IPS DF 6.9 (cell line): ENCODE data around the gene MAST3.

Source experiments
- DNase-seq: peaks from one replicate; pipeline ENCODE4 v3.0.0-alpha.2; 2013; ENCODE audit warnings: low read depth, low spot score
- H3K27ac ChIP-seq: one replicate; pipeline ENCODE4 v1.5.1; 2013; ENCODE audit warnings: low read length, control low read depth
- H3K27me3 ChIP-seq: 2 replicates; pipeline ENCODE4 v1.6.1; 2013; ENCODE audit warnings: mild to moderate bottlenecking, low read length; ENCODE audit not compliant: control insufficient read depth, insufficient read depth
- H3K36me3 ChIP-seq: 2 replicates; pipeline ENCODE4 v1.6.1; 2013; ENCODE audit warnings: low read length; ENCODE audit not compliant: control insufficient read depth, insufficient read depth
- H3K4me1 ChIP-seq: 2 replicates; pipeline ENCODE4 v1.6.1; 2013; ENCODE audit warnings: low read length; ENCODE audit not compliant: control insufficient read depth, insufficient read depth
- H3K4me3 ChIP-seq: 2 replicates; pipeline ENCODE4 v1.5.1; 2013; ENCODE audit warnings: mild to moderate bottlenecking, low read length
- H3K9me3 ChIP-seq: 2 replicates; pipeline ENCODE4 v1.6.1; 2013; ENCODE audit warnings: low read length, inconsistent platforms; ENCODE audit not compliant: control insufficient read depth, insufficient read depth
- WGBS: extraction: QIAGEN DNeasy Blood & Tissue Kit; methylation state at CpG from one replicate; pipeline ENCODE4 v1.1.7; 2013; ENCODE audit warnings: mixed read lengths, missing lambda C conversion rate; ENCODE audit not compliant: insufficient read length, insufficient coverage; 5-methylcytosine and 5-hydroxymethylcytosine counted together

MAST3 gene

DNA sequence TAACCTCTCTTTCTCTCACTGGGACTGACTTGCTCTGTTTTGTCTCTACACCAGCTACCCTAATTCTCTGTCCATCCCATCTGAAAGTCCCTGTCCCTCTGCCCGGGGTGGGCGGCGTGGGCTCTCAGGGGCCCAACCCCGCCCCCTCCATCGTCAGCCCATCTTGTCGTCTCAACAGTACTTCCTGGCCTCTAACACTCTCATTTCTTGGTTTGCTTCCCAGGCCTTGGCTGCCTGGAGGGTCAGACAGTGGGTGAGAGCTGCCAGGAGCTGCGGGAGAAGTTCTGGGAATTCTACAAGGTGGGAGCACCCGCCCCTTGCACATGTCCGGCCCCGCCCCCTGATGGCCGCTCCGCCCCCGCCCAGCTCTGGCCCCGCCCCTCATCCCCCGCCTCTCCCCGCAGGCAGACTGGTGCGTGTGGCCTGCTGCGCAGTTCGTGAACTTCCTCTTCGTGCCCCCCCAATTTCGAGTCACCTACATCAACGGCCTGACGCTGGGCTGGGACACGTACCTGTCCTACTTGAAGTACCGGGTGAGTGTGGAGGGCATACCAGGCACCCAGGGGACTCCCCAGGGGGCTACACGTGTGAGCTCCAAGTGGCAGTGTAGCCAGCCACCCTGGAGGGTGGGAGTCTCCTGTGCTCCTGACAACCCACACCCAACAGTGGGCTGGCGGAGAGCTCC is 97.1 kb downstream of the MAST3 start:
- no CpG with 5 or more reads among the region's 27 CpGs for WGBS
- DNase-seq, result no peak
- H3K27me3 ChIP-seq, result no peaks in the 10 kb centered on the region
- peak overlapping the region; percentile 1; the same call in 1 of the 2 replicates for H3K4me3 ChIP-seq
- no peaks in the 10 kb centered on the region for H3K9me3 ChIP-seq
- H3K27ac ChIP-seq, result no peak overlapping the region
- peaks cover 2% of the 10 kb centered on the region for H3K4me1 ChIP-seq
- H3K36me3 ChIP-seq, result peaks cover 16% of the 10 kb centered on the region

GRCh38 chr19:18196511-18196845 is 98.9 kb downstream of the MAST3 start:
- H3K4me1 ChIP-seq, result peaks cover 2% of the 10 kb centered on the region
- peaks cover 16% of the 10 kb centered on the region for H3K36me3 ChIP-seq
- H3K4me3 ChIP-seq, result no peak overlapping the region
- H3K9me3 ChIP-seq, result no peaks in the 10 kb centered on the region
- WGBS, result no CpG with 5 or more reads among the region's 7 CpGs
- H3K27ac ChIP-seq, result no peak overlapping the region
- H3K27me3 ChIP-seq, result no peaks in the 10 kb centered on the region
- DNase-seq, result no peak

GRCh38 chr19:18197306-18197705 is 99.7 kb downstream of the MAST3 start:
- Histone ChIP-seq H3K36me3 (peaks cover 16% of the 10 kb centered on the region), H3K9me3 (no peaks in the 10 kb centered on the region), H3K27me3 (no peaks in the 10 kb centered on the region), H3K27ac (no peak overlapping the region), H3K4me1 (no peaks in the 10 kb centered on the region; the same call in 1 of the 2 replicates), H3K4me3 (no peak overlapping the region)
- DNase-seq, result no peak
- WGBS, result no CpG with 5 or more reads among the region's 18 CpGs

DNA sequence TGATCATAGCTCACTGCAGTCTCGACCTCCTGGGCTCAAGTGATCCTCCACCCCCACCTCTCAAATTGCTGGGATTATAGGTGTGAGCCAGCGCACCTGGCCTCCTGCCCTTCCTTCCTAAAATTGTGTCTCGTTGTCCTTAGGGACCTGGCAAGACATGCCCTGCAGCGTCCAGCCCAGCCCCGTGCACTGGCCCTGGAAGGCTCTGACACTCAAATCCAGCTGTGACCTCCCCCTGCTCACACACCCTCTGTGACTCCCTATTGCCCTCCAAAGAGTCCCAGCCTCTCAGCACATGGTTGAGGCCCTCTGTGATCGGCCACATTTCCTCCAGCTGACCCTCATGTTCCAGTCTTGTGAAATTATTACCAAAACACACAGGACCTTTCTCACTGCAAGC is 100.4 kb downstream of the MAST3 start:
- Histone ChIP-seq H3K27me3 (no peaks in the 10 kb centered on the region), H3K27ac (no peak overlapping the region), H3K4me3 (no peak overlapping the region), H3K4me1 (no peaks in the 10 kb centered on the region; the same call in none of the 2 replicates), H3K9me3 (no peaks in the 10 kb centered on the region), H3K36me3 (peaks cover 16% of the 10 kb centered on the region)
- no peak for DNase-seq
- WGBS, result no CpG with 5 or more reads among the region's 6 CpGs

DNA sequence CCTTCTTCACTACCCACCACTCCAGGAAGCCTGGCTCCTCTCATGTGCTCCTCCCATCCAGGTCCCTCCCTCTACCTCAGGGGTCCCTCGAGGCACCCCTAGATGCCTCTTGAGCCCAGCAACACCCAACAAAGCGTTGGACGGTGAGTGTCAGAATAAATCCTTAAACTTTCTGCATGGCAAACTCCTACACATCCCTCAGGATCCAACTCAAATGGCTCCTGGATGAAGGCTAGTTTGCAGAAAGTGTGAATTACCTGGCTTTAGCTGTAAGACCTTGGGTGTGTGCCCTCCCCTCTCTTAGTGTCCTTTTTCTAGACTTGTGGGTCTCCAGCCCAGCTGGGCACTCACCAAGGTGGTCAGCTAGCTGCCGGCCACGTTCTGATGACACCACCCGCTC is 100.8 kb downstream of the MAST3 start:
- Histone ChIP-seq H3K36me3 (peaks cover 16% of the 10 kb centered on the region), H3K9me3 (no peaks in the 10 kb centered on the region), H3K27ac (no peak overlapping the region), H3K4me3 (no peak overlapping the region), H3K27me3 (no peaks in the 10 kb centered on the region), H3K4me1 (peaks cover 4% of the 10 kb centered on the region)
- no peak for DNase-seq
- no CpG with 5 or more reads among the region's 6 CpGs for WGBS
